ENCODE measurements around the gene FOXP1. TPM values are rescaled to one million over a fixed set of nuclear protein-coding genes. Genes with fewer than 3 reads are reported as not detected.

Gene FOXP1
- total RNA-seq, 2 donors from 2014 or later = 119 to 199 TPM

- DNase-seq (ENCODE audit: low spot score in 2 of 2) = no peak
- no peak for ATAC-seq
- Mint-ChIP-seq H3K27ac (no peak overlapping the region), H3K36me3 (peaks cover 4 to 14% of the 10 kb centered on the region in 2 donors), H3K9me3 (peaks cover 0 to 26% of the 10 kb centered on the region in 2 donors)
Measured at GRCh38 chr3:71598292-71598691, 14.8 kb upstream of the FOXP1 start.

GRCh38 chr3:71597286-71597685 lies 13.8 kb upstream of the FOXP1 start:
- Mint-ChIP-seq H3K36me3 (peaks cover 4 to 14% of the 10 kb centered on the region in 2 donors), H3K27ac (no peak overlapping the region), H3K9me3 (peaks cover 0 to 25% of the 10 kb centered on the region in 2 donors)
- no peak for ATAC-seq
- no peak for DNase-seq (ENCODE audit: low spot score in 2 of 2)

- ATAC-seq = no peak
- DNase-seq (ENCODE audit: low spot score in 2 of 2) = no peak
- no peak overlapping the region for H3K27ac Mint-ChIP-seq
- peaks cover 0 to 11% of the 10 kb centered on the region in 2 donors for H3K9me3 Mint-ChIP-seq
- H3K36me3 Mint-ChIP-seq = peaks cover 0 to 14% of the 10 kb centered on the region in 2 donors
Measured at GRCh38 chr3:71593106-71593505, 9.6 kb upstream of the FOXP1 start.

GRCh38 chr3:71591101-71591500 lies 7.6 kb upstream of the FOXP1 start:
- Mint-ChIP-seq H3K36me3 (peaks cover 0 to 14% of the 10 kb centered on the region in 2 donors), H3K9me3 (peaks cover 0 to 11% of the 10 kb centered on the region in 2 donors), H3K27ac (peak overlapping the region in 1 of 2 donors; percentile 80)
- ATAC-seq (no peak), DNase-seq (ENCODE audit: low spot score in 2 of 2) (no peak)

- DNase-seq (ENCODE audit: low spot score in 2 of 2) = no peak
- ATAC-seq = no peak
- peaks cover 2 to 7% of the 10 kb centered on the region in 2 donors for H3K36me3 Mint-ChIP-seq
- peaks cover 0 to 1% of the 10 kb centered on the region in 2 donors for H3K9me3 Mint-ChIP-seq
- no peak overlapping the region for H3K27ac Mint-ChIP-seq
Measured at GRCh38 chr3:71589132-71589531, 5.6 kb upstream of the FOXP1 start.

GRCh38 chr3:71587958-71588357 lies 4.4 kb upstream of the FOXP1 start:
- Mint-ChIP-seq H3K9me3 (no peaks in the 10 kb centered on the region), H3K36me3 (peaks cover 0 to 12% of the 10 kb centered on the region in 2 donors), H3K27ac (no peak overlapping the region)
- ATAC-seq (no peak), DNase-seq (ENCODE audit: low spot score in 2 of 2) (no peak)

- peaks cover 7 to 21% of the 10 kb centered on the region in 2 donors for H3K36me3 Mint-ChIP-seq
- ATAC-seq (no peak), DNase-seq (ENCODE audit: low spot score in 2 of 2) (no peak)
- H3K27ac Mint-ChIP-seq = no peak overlapping the region
- H3K9me3 Mint-ChIP-seq = no peaks in the 10 kb centered on the region
Measured at GRCh38 chr3:71586810-71587242, 3.3 kb upstream of the FOXP1 start.

GRCh38 chr3:71585887-71586809 lies 2.6 kb upstream of the FOXP1 start:
- ATAC-seq (no peak), DNase-seq (ENCODE audit: low spot score in 2 of 2) (no peak)
- H3K27ac Mint-ChIP-seq = peak overlapping the region in 1 of 2 donors; percentile 100
- no peaks in the 10 kb centered on the region for H3K9me3 Mint-ChIP-seq
- peaks cover 9 to 25% of the 10 kb centered on the region in 2 donors for H3K36me3 Mint-ChIP-seq

GRCh38 chr3:71585131-71585530 lies 1.6 kb upstream of the FOXP1 start:
- no peak for ATAC-seq
- Mint-ChIP-seq H3K9me3 (no peaks in the 10 kb centered on the region), H3K27ac (peak overlapping the region; percentile 98 to 100), H3K36me3 (peaks cover 9 to 35% of the 10 kb centered on the region in 2 donors)
- peak in 1 of 2 donors; percentile 9 for DNase-seq (ENCODE audit: low spot score in 2 of 2)

- H3K27ac Mint-ChIP-seq = peak overlapping the region; percentile 98 to 100
- ATAC-seq = peak; percentile 53 to 59
Measured at GRCh38 chr3:71584394-71585011, 975 bp upstream of the FOXP1 start.

GRCh38 chr3:71582612-71583565 lies 639 bp downstream of the FOXP1 start:
- peak; percentile 52 to 73 for DNase-seq (ENCODE audit: low spot score in 2 of 2)
- ATAC-seq = peak; percentile 46 to 62
- Mint-ChIP-seq H3K36me3 (peaks cover 9 to 39% of the 10 kb centered on the region in 2 donors), H3K9me3 (no peaks in the 10 kb centered on the region), H3K27ac (peak overlapping the region; percentile 98 to 100)

More at GRCh38 chr3:71584394-71585011, 975 bp upstream of the FOXP1 start:
- H3K36me3 Mint-ChIP-seq = peaks cover 9 to 39% of the 10 kb centered on the region in 2 donors
- no peaks in the 10 kb centered on the region for H3K9me3 Mint-ChIP-seq
- peak; percentile 51 to 82 for DNase-seq (ENCODE audit: low spot score in 2 of 2)

- ATAC-seq (peak in 1 of 2 donors; percentile 13), DNase-seq (ENCODE audit: low spot score in 2 of 2) (peak; percentile 44 to 67)
- peak overlapping the region; percentile 98 to 100 for H3K27ac Mint-ChIP-seq
- no peaks in the 10 kb centered on the region for H3K9me3 Mint-ChIP-seq
- peaks cover 9 to 42% of the 10 kb centered on the region in 2 donors for H3K36me3 Mint-ChIP-seq
Measured at GRCh38 chr3:71582036-71582611, 1.4 kb downstream of the FOXP1 start.

GRCh38 chr3:71581457-71582035 lies 2.0 kb downstream of the FOXP1 start:
- ATAC-seq = peak in 1 of 2 donors; percentile 17
- no peaks in the 10 kb centered on the region for H3K9me3 Mint-ChIP-seq
- H3K27ac Mint-ChIP-seq = peak overlapping the region; percentile 98 to 100
- peak; percentile 49 to 57 for DNase-seq (ENCODE audit: low spot score in 2 of 2)
- peaks cover 9 to 43% of the 10 kb centered on the region in 2 donors for H3K36me3 Mint-ChIP-seq

GRCh38 chr3:71580636-71581456 lies 2.7 kb downstream of the FOXP1 start:
- no peak for ATAC-seq
- no peaks in the 10 kb centered on the region for H3K9me3 Mint-ChIP-seq
- peaks cover 9 to 43% of the 10 kb centered on the region in 2 donors for H3K36me3 Mint-ChIP-seq
- DNase-seq (ENCODE audit: low spot score in 2 of 2) = no peak
- peak overlapping the region; percentile 98 to 100 for H3K27ac Mint-ChIP-seq

GRCh38 chr3:71579935-71580406 lies 3.6 kb downstream of the FOXP1 start:
- DNase-seq (ENCODE audit: low spot score in 2 of 2) (no peak), ATAC-seq (no peak)
- H3K36me3 Mint-ChIP-seq = peaks cover 9 to 43% of the 10 kb centered on the region in 2 donors
- H3K27ac Mint-ChIP-seq = peak overlapping the region; percentile 5 to 100
- H3K9me3 Mint-ChIP-seq = no peaks in the 10 kb centered on the region

Data from activated naive CD4-positive, alpha-beta T cell treated with anti-CD3 and anti-CD28 coated beads, Interleukin-2, amount 50 U/mL, for 72 hours (primary cell).